Ascending aorta (tissue), 2 donors: Measurements from ENCODE around the gene GNB1L. TPM values are rescaled to one million over a fixed set of nuclear protein-coding genes. Genes with fewer than 3 reads are reported as not detected.

Experiments used
- DNase-seq, 2 donors: peaks; one replicate each; pipeline ENCODE4 v3.0.0-alpha.2; 2019; ENCODE audit warnings: low spot score in 2 of 2
- H3K27ac ChIP-seq, 2 donors: fragments of 200-600 bp; sonication (generic); one replicate each; pipeline ENCODE4 v1.5.1; 2016 to 2017; ENCODE audit warnings: mild to moderate bottlenecking in 1 of 2
- H3K27me3 ChIP-seq: fragments of 200-600 bp; sonication (generic); one replicate; pipeline ENCODE4 v1.5.1; 2017
- H3K36me3 ChIP-seq, 2 donors: fragments of 200-600 bp; sonication (generic); one replicate each; pipeline ENCODE4 v1.5.1; 2016
- H3K4me1 ChIP-seq, 2 donors: fragments of 200-600 bp; sonication (generic); one replicate each; pipeline ENCODE4 v1.5.1; 2016 to 2017; ENCODE audit warnings: mild to moderate bottlenecking in 1 of 2
- H3K4me3 ChIP-seq, 2 donors: fragments of 200-600 bp; sonication (generic); one replicate each; pipeline ENCODE4 v1.5.1; 2016 to 2017; ENCODE audit warnings: mild to moderate bottlenecking in 1 of 2
- H3K9me3 ChIP-seq, 2 donors: fragments of 200-600 bp; sonication (generic); one replicate each; pipeline ENCODE4 v1.5.1; 2016
- CTCF ChIP-seq, 3 experiments: fragments of 200-600 bp in 2 of 3; fragments of 450-650 bp in 1 of 3; sonication (generic) in 2 of 3; IDR thresholded peaks; one replicate each; pipeline ENCODE4 v1.5.1; 2016 to 2019; ENCODE audit warnings: antibody characterized with exemption in 3 of 3, mild to moderate bottlenecking in 1 of 3, moderate library complexity in 1 of 3
- intact Hi-C: fragments of 100-400 bp; cut with DNase I; formaldehyde crosslinking; loops from one replicate; pipeline ENCODE4 v1.15.1; 2023
- total RNA-seq: library from RNA; depleted of rRNA; stranded (reverse); fragments of >200 nt; gene quantifications from one replicate; pipeline ENCODE4 v1.1.0, GENCODE V29; 2016

GNB1L gene
- total RNA-seq, 1 donor from 2014 or later = 7.9 TPM

GRCh38 chr22:19875531-19876313 is 21.0 kb upstream of the GNB1L start:
- Histone ChIP-seq H3K4me1 (peaks cover 16 to 20% of the 10 kb centered on the region in 2 donors), H3K4me3 (no peak overlapping the region), H3K9me3 (no peaks in the 10 kb centered on the region), H3K36me3 (peaks cover 5 to 16% of the 10 kb centered on the region in 2 donors), H3K27me3 (no peaks in the 10 kb centered on the region), H3K27ac (peak overlapping the region; percentile 12 to 54)
- intact Hi-C loops = loop anchor here (5.0 kb wide), 1 partner anchor 33 kb away; no protein-coding TSS in a partner anchor
- peak; percentile 5 to 64 for DNase-seq
- no peak for TF ChIP-seq CTCF (IDR thresholded peaks at IDR 0.05)

GRCh38 chr22:19875061-19875530 is 20.4 kb upstream of the GNB1L start:
- no peaks in the 10 kb centered on the region for H3K27me3 ChIP-seq
- peak overlapping the region; percentile 49 to 54 for H3K27ac ChIP-seq
- TF ChIP-seq CTCF (IDR thresholded peaks at IDR 0.05) = no peak
- H3K4me1 ChIP-seq = peaks cover 16 to 20% of the 10 kb centered on the region in 2 donors
- intact Hi-C loops = loop anchor here (5.0 kb wide), 1 partner anchor 33 kb away; no protein-coding TSS in a partner anchor
- peaks cover 5 to 16% of the 10 kb centered on the region in 2 donors for H3K36me3 ChIP-seq
- no peak overlapping the region for H3K4me3 ChIP-seq
- H3K9me3 ChIP-seq = no peaks in the 10 kb centered on the region
- DNase-seq = peak; percentile 6 to 59

DNA sequence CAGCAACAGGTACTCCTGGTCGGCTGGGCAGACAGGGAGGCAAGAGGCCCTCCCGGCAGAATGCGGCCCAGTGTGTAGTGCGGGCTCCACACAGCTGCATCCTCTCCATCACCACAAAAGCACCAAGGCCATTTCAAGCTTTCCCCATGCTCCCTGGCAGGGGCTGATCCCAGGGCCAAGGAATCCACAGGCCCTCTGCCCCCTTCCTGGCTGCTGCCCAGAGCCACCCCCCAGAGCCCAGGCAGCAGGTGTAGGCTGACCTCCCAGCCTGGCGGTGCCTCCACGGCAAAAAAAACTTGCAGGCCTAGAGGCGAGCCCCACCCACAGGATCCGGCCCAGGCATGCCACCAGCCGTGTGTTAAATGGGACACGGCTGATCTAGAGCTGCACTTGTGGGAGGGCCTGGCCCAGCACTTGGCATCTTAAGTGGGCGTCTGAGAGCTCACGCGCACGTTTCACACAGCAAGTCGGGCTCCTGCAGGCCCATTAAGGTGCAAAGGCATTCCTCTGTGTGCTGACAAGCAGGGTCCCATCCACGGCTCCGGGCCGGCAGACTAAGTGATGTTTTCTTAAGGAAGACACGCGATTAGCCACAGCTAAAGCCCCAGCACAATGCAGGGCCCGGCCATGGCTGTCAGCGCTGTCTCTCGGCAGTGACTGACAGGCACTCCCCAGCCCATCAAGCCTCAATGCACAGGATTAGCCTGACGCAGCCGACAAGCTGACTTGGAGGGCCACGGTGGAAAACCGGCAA is 19.8 kb upstream of the GNB1L start:
- intact Hi-C loops = loop anchor here (5.0 kb wide), 1 partner anchor 32 kb away; no protein-coding TSS in a partner anchor
- Histone ChIP-seq H3K27me3 (no peaks in the 10 kb centered on the region), H3K9me3 (no peaks in the 10 kb centered on the region), H3K4me1 (peaks cover 16 to 20% of the 10 kb centered on the region in 2 donors), H3K27ac (peak overlapping the region; percentile 49 to 54), H3K4me3 (no peak overlapping the region), H3K36me3 (peaks cover 5 to 12% of the 10 kb centered on the region in 2 donors)
- peak; percentile 7 to 64 for DNase-seq
- no peak for TF ChIP-seq CTCF (IDR thresholded peaks at IDR 0.05)

GRCh38 chr22:19873960-19874306 is 19.3 kb upstream of the GNB1L start:
- DNase-seq = peak; percentile 5 to 56
- H3K9me3 ChIP-seq = no peaks in the 10 kb centered on the region
- TF ChIP-seq CTCF (IDR thresholded peaks at IDR 0.05) = no peak
- intact Hi-C loops = no loop called here
- peaks cover 16 to 20% of the 10 kb centered on the region in 2 donors for H3K4me1 ChIP-seq
- peaks cover 5 to 12% of the 10 kb centered on the region in 2 donors for H3K36me3 ChIP-seq
- H3K4me3 ChIP-seq = no peak overlapping the region
- H3K27ac ChIP-seq = no peak overlapping the region
- no peaks in the 10 kb centered on the region for H3K27me3 ChIP-seq

DNA sequence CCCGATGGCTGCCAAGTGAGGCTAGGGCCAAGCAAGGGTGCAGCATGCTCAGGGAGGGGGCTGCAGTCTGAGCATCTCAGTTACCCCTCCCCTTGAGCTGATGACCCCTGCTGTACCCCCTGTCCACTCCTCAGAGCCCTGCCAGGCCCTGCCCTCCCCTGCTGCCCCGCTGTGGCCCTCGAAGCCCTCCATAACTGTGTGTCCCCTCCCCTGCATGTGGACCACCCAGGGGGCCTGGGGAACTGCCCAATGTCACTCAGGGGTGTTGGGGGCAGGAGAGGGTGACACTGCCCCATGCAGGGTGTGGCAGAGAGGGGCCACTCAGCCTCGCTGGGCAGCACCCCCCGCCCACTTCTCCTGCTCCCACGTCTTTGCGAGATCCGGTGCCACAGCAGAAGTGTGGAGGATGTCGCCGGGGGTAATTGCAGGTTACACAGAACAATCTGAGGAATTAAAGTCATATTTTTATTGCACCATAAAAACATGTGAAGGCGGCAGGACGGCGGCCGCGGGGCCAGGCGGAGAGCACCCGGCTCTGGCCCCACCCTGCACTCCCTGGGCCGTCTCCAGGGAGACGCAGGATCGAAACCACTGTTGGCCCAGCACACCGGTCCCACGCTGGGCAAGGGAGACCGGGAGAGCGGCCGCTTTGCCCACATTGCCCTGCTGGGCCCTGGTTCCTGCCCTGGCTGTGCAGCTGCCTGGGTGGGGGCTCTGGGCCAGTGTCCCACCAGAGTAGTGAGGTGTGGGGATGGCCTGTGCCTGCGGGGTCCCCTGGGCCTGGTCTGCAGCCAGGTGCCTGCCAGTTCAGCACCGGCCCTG is 18.7 kb upstream of the GNB1L start:
- Histone ChIP-seq H3K4me1 (peaks cover 16 to 20% of the 10 kb centered on the region in 2 donors), H3K27ac (no peak overlapping the region), H3K4me3 (no peak overlapping the region), H3K36me3 (peaks cover 5 to 11% of the 10 kb centered on the region in 2 donors), H3K27me3 (no peaks in the 10 kb centered on the region), H3K9me3 (no peaks in the 10 kb centered on the region)
- no peak for TF ChIP-seq CTCF (IDR thresholded peaks at IDR 0.05)
- intact Hi-C loops = no loop called here
- DNase-seq = peak; percentile 1 to 62
